Lower lobe of right lung (tissue), 2 donors: ENCODE results near the gene GPR179. TPM values are rescaled to one million over a fixed set of nuclear protein-coding genes. Genes with fewer than 3 reads are reported as not detected.
A peak's percentile ranks its signal among the peaks of the same experiment; 100 is the strongest.

Experiments
- ATAC-seq, 2 donors: fragments of 200-7000 bp; cut with Tn5 transposase; one replicate each; pipeline ENCODE4 v1.9.1; 2020 to 2022; ENCODE audit warnings: mild to moderate bottlenecking in 2 of 2, moderate library complexity in 2 of 2
- DNase-seq: peaks from one replicate; pipeline ENCODE4 v3.0.0-alpha.2; 2020
- H3K27ac ChIP-seq: fragments of 200-600 bp; one replicate; pipeline ENCODE4 v1.8.0; 2022
- H3K27me3 ChIP-seq: fragments of 200-600 bp; one replicate; pipeline ENCODE4 v1.8.0; 2022; ENCODE audit warnings: low read depth
- H3K36me3 ChIP-seq: fragments of 200-600 bp; one replicate; pipeline ENCODE4 v1.8.0; 2022; ENCODE audit warnings: mild to moderate bottlenecking
- H3K4me1 ChIP-seq: fragments of 200-600 bp; one replicate; pipeline ENCODE4 v1.8.0; 2022
- H3K4me3 ChIP-seq: fragments of 200-600 bp; one replicate; pipeline ENCODE4 v1.8.0; 2022; ENCODE audit warnings: mild to moderate bottlenecking
- H3K9me3 ChIP-seq: fragments of 200-600 bp; one replicate; pipeline ENCODE4 v1.8.0; 2022
- CTCF ChIP-seq: fragments of 200-600 bp; IDR thresholded peaks from one replicate; pipeline ENCODE4 v1.8.0; 2022; ENCODE audit warnings: antibody characterized with exemption, mild to moderate bottlenecking
- intact Hi-C: fragments of 100-400 bp; cut with DNase I; formaldehyde crosslinking; loops from one replicate; pipeline ENCODE4 v1.11.0; 2022
- total RNA-seq: library from RNA; stranded (reverse); fragmentation: NEBNext Ultra II Directional; extraction: Animal tissue kit (Norgen Biotek cat#: 25700); gene quantifications from one replicate; pipeline ENCODE4 v1.2.1, GENCODE V29; 2021
- donor health status: DM: no; HTN: yes; CAD: no; lungs with severe emphysema.

Gene GPR179
- total RNA-seq, 1 donor from 2014 or later = 0.15 TPM

GRCh38 chr17:38342886-38343607 is 709 bp downstream of the GPR179 start:
- no peaks in the 10 kb centered on the region for H3K9me3 ChIP-seq
- no peak for TF ChIP-seq CTCF
- intact Hi-C loops = no loop called here
- DNase-seq (no peak), ATAC-seq (no peak)
- no peaks in the 10 kb centered on the region for H3K4me1 ChIP-seq
- no peak overlapping the region for H3K27ac ChIP-seq
- no peaks in the 10 kb centered on the region for H3K27me3 ChIP-seq
- no peaks in the 10 kb centered on the region for H3K36me3 ChIP-seq
- no peak overlapping the region for H3K4me3 ChIP-seq

- H3K9me3 ChIP-seq = no peaks in the 10 kb centered on the region
- DNase-seq = peak; percentile 64
- H3K4me3 ChIP-seq = no peak overlapping the region
- H3K27me3 ChIP-seq = no peaks in the 10 kb centered on the region
- ATAC-seq = no peak
- no peak overlapping the region for H3K27ac ChIP-seq
- H3K4me1 ChIP-seq = no peaks in the 10 kb centered on the region
- TF ChIP-seq CTCF = no peak
- intact Hi-C loops = no loop called here
- no peaks in the 10 kb centered on the region for H3K36me3 ChIP-seq
Measured at GRCh38 chr17:38341035-38341721, 2.6 kb downstream of the GPR179 start.

- intact Hi-C loops = no loop called here
- no peaks in the 10 kb centered on the region for H3K4me1 ChIP-seq
- ATAC-seq (no peak), DNase-seq (no peak)
- H3K9me3 ChIP-seq = no peaks in the 10 kb centered on the region
- no peak for TF ChIP-seq CTCF
- no peaks in the 10 kb centered on the region for H3K27me3 ChIP-seq
- H3K4me3 ChIP-seq = no peak overlapping the region
- H3K36me3 ChIP-seq = no peaks in the 10 kb centered on the region
- H3K27ac ChIP-seq = no peak overlapping the region
Measured at GRCh38 chr17:38339891-38340290, 3.9 kb downstream of the GPR179 start.

GRCh38 chr17:38338535-38338934 is 5.2 kb downstream of the GPR179 start:
- TF ChIP-seq CTCF = no peak
- Histone ChIP-seq H3K27ac (no peak overlapping the region), H3K4me3 (no peak overlapping the region), H3K36me3 (no peaks in the 10 kb centered on the region), H3K27me3 (peaks cover 5% of the 10 kb centered on the region), H3K9me3 (no peaks in the 10 kb centered on the region), H3K4me1 (no peaks in the 10 kb centered on the region)
- DNase-seq (no peak), ATAC-seq (no peak)
- intact Hi-C loops = no loop called here

- DNase-seq (no peak), ATAC-seq (no peak)
- no peak for TF ChIP-seq CTCF
- Histone ChIP-seq H3K9me3 (no peaks in the 10 kb centered on the region), H3K27ac (no peak overlapping the region), H3K4me3 (no peak overlapping the region), H3K27me3 (peaks cover 9% of the 10 kb centered on the region), H3K4me1 (no peaks in the 10 kb centered on the region), H3K36me3 (no peaks in the 10 kb centered on the region)
- intact Hi-C loops = no loop called here
Measured at GRCh38 chr17:38338053-38338452, 5.7 kb downstream of the GPR179 start.
